ENCODE measurements around the gene CCP110. TPM values are rescaled to one million over a fixed set of nuclear protein-coding genes. Genes with fewer than 3 reads are reported as not detected.
"Not testable (repeated sequence)": the region's sequence is repeated elsewhere in the genome, so short reads cannot be mapped to it uniquely, and the experiment has no call there.

The CCP110 gene
- total RNA-seq, 1 experiment from 2014 or later = 8.0 TPM

GRCh38 chr16:19543278-19543996 is 19.7 kb downstream of the CCP110 start:
- not testable (repeated sequence) for DNase-seq (ENCODE audit: low spot score)

- DNase-seq (ENCODE audit: low spot score) = no peak
Observed at GRCh38 chr16:19548144-19548543, 24.4 kb downstream of the CCP110 start.

- DNase-seq (ENCODE audit: low spot score) = no peak
Observed at GRCh38 chr16:19549673-19550072, 25.9 kb downstream of the CCP110 start.

GRCh38 chr16:19555186-19555937 is 31.6 kb downstream of the CCP110 start, which contains the start of gene VPS35L:
TSS of gene VPS35L (plus strand) at chr16:19555703. CDS start at chr16:19555730, 27 bp downstream.
- peak; percentile 98 for DNase-seq (ENCODE audit: low spot score)

GRCh38 chr16:19555938-19556771 is 32.4 kb downstream of the CCP110 start:
- DNase-seq (ENCODE audit: low spot score) = peak; percentile 55

GRCh38 chr16:19559242-19559910 is 35.6 kb downstream of the CCP110 start:
- DNase-seq (ENCODE audit: low spot score) = peak; percentile 23

- no peak for DNase-seq (ENCODE audit: low spot score)
Observed at GRCh38 chr16:19560078-19560477, 36.3 kb downstream of the CCP110 start.

GRCh38 chr16:19563377-19563776 is 39.6 kb downstream of the CCP110 start:
- DNase-seq (ENCODE audit: low spot score) = no peak

GRCh38 chr16:19566362-19566761 is 42.6 kb downstream of the CCP110 start:
- no peak for DNase-seq (ENCODE audit: low spot score)

GRCh38 chr16:19567560-19567959 is 43.8 kb downstream of the CCP110 start:
- no peak for DNase-seq (ENCODE audit: low spot score)

- no peak for DNase-seq (ENCODE audit: low spot score)
Observed at GRCh38 chr16:19573997-19574396, 50.3 kb downstream of the CCP110 start.

GRCh38 chr16:19574615-19575014 is 50.9 kb downstream of the CCP110 start:
- DNase-seq (ENCODE audit: low spot score) = no peak

GRCh38 chr16:19578378-19578971 is 54.7 kb downstream of the CCP110 start:
- DNase-seq (ENCODE audit: low spot score) = no peak

GRCh38 chr16:19582050-19582831 is 58.5 kb downstream of the CCP110 start:
- DNase-seq (ENCODE audit: low spot score) = no peak

GRCh38 chr16:19583665-19584300 is 60.0 kb downstream of the CCP110 start:
- DNase-seq (ENCODE audit: low spot score) = peak; percentile 43

- DNase-seq (ENCODE audit: low spot score) = no peak
Observed at GRCh38 chr16:19588661-19589060, 64.9 kb downstream of the CCP110 start.

GRCh38 chr16:19589106-19589505 is 65.4 kb downstream of the CCP110 start:
- no peak for DNase-seq (ENCODE audit: low spot score)

GRCh38 chr16:19589771-19590302 is 66.1 kb downstream of the CCP110 start:
- DNase-seq (ENCODE audit: low spot score) = peak; percentile 35

- DNase-seq (ENCODE audit: low spot score) = no peak
Observed at GRCh38 chr16:19595043-19595767, 71.5 kb downstream of the CCP110 start.
